ENCODE measurements around the gene CP.
"Not testable (repeated sequence)": the region's sequence is repeated elsewhere in the genome, so short reads cannot be mapped to it uniquely, and the experiment has no call there.

CP gene

DNA sequence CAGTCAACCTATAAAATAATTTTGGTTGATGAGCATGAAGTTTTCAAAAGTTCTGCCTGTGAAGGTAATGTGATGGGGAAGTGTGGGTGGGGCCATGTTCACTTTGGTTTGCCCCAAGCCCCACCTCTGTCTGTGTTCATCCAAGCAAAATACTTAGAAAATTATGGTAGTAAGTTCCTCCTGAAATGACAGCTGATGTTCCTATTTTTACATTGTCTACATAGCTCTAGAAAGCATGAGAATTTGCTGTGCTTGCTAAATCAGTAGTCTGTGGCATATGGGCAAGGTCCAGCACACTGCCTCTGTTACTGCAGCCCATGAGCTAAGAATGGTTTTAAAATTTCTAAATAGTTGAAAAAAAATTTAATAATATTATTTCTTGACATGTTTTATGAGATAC, 21.9 kb upstream of the CP start:
- DNase-seq (ENCODE audit: low read depth), result no peak
- no peak overlapping the region for H3K4me3 ChIP-seq (ENCODE audit: low read length)
- TF ChIP-seq, protein P1, sequence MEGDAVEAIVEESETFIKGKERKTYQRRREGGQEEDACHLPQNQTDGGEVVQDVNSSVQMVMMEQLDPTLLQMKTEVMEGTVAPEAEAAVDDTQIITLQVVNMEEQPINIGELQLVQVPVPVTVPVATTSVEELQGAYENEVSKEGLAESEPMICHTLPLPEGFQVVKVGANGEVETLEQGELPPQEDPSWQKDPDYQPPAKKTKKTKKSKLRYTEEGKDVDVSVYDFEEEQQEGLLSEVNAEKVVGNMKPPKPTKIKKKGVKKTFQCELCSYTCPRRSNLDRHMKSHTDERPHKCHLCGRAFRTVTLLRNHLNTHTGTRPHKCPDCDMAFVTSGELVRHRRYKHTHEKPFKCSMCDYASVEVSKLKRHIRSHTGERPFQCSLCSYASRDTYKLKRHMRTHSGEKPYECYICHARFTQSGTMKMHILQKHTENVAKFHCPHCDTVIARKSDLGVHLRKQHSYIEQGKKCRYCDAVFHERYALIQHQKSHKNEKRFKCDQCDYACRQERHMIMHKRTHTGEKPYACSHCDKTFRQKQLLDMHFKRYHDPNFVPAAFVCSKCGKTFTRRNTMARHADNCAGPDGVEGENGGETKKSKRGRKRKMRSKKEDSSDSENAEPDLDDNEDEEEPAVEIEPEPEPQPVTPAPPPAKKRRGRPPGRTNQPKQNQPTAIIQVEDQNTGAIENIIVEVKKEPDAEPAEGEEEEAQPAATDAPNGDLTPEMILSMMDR (conservative IDR thresholded peaks at IDR 0.05; ENCODE audit: low read length), result no peak

DNA sequence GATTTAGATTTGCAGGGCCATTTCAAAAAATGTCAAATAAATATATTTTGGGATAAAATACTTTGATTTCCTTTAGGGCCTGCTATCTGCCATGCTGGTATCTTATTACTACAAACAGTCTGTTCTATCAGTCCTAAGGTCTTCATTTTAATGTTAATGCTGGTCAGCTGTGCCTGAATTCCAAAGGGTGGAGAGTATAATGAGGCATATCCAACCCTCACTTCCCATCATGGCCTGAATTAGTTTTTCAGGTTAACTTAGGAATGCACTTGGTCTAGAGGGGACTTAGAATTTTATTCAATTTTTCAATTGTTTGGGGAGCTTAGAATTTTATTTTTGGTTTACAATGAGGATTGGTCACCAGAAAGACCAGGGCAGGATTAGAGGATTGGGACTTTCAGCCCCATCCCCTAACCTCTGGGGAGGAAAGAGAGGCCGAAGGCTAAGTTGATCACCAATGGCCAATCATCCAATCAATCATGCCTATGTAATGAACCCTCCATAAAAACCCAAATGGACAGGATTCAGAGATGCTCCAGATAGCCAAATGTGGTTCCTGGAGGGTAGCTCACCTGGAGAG, 17.8 kb upstream of the CP start:
- no peak overlapping the region for H3K4me3 ChIP-seq (ENCODE audit: low read length)
- DNase-seq (ENCODE audit: low read depth), result no peak
- TF ChIP-seq, protein P1 (conservative IDR thresholded peaks at IDR 0.05; ENCODE audit: low read length), result no peak

DNA sequence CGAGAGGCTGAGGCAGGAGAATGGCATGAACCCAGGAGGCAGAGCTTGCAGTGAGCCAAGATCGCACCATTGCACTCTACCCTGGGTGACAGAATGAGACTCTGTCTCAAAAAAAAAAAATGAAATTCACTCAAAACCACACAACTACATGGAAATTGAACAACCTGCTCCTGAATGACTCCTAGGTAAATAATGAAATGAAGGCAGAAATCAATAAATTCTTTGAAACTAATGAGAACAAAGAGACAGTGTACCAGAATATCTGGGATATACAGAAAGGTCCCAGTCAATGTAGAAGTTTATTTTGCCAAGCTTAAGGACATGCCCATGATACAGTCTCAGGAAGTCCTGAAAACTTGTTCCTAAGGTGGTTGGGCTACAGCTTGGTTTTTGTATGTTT, 16.6 kb upstream of the CP start:
- not testable (repeated sequence) for DNase-seq (ENCODE audit: low read depth)

DNA sequence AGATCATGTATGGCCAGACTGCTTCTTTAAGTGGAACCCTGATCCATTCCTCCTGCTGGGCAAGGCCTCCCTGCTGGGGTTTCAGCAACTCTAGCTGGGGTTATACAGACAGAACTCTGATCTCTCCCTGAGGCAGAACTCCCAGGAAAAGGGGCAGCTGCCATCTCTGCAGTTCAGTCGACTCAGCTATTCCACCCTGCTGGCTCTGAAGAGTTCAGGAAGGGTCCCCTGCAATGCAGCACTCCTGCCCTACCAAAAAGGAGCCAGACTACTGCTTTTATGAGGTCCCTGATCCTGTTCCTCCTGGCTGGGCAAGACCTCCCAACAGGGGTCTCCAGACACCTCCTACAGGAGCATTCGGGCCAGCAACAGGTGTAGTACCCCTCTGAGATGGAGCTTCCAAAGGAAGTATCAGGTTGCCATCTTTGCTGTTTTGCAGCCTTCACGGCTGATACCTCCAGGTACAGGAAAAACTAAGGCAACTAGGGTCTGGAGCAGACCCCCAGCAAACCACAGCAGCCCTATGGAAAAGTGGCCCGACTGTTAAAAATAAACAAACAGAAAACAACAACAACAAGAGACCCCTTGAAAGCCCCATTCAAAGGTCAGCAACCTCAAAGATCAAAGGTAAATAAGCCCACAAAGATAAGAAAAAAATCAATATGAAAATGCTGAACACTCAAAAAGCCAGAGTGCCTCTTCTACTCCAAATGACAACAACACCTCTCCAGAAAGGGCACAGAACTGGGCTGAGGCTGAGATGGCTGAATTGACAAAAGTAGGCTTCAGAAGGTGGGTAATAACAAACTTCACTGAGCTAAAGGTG, 14.2 kb upstream of the CP start:
- no peak overlapping the region for H3K4me3 ChIP-seq (ENCODE audit: low read length)
- DNase-seq (ENCODE audit: low read depth), result no peak
- TF ChIP-seq, protein P1 (conservative IDR thresholded peaks at IDR 0.05; ENCODE audit: low read length), result no peak

More for the DNA sequence above, 16.6 kb upstream of the CP start:
- H3K4me3 ChIP-seq (ENCODE audit: low read length), result not testable (repeated sequence)

DNA sequence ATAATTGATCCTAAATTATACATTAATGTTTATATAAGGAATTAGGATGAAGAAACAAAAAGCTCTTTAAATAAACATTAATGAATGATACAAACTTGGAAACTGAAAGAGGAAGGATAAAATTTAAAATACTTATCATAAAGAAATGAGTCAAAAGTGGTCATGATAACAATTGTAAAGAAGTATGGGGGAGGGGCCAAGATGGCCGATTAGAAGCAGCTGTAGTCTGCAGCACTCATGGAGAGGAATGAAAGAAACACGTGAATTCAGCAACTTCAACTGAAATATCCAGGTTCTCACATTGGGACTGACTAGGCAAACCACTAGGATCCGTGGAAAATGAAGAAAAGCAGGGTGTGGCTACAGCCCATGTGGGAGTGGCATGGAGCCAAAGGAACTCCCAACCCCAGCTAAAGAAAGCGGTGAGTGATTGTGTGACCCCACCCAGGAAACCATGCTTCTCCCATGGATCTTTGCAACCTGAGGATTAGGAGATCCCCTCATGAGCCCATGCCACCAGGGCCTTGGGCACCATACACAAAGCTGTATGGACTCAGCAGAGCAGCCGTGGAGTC, 13.1 kb upstream of the CP start:
- TF ChIP-seq, protein P1 (conservative IDR thresholded peaks at IDR 0.05; ENCODE audit: low read length), result no peak
- DNase-seq (ENCODE audit: low read depth), result no peak
- H3K4me3 ChIP-seq (ENCODE audit: low read length), result no peak overlapping the region

DNA sequence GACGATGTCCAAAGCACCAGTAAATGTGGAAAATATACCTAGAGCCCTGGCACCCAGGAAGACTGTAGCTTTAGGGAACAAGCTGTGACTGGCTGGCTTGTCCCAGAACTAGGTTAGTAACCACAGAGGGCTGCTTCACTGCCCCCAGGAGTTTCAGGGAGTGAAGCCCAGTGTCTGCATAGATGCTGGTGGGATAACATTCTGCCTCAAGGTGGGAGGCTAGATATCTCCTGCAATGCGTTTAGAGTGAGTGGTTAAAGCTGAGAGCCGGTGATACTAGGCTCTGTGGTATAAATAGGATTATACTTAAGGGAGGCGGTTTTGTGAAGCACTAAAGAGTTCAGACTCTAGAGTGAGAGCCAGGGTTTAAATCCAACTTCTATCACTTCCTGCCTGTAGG, 11.7 kb upstream of the CP start:
- TF ChIP-seq, protein P1 (conservative IDR thresholded peaks at IDR 0.05; ENCODE audit: low read length), result no peak
- no peak overlapping the region for H3K4me3 ChIP-seq (ENCODE audit: low read length)
- no peak for DNase-seq (ENCODE audit: low read depth)

DNA sequence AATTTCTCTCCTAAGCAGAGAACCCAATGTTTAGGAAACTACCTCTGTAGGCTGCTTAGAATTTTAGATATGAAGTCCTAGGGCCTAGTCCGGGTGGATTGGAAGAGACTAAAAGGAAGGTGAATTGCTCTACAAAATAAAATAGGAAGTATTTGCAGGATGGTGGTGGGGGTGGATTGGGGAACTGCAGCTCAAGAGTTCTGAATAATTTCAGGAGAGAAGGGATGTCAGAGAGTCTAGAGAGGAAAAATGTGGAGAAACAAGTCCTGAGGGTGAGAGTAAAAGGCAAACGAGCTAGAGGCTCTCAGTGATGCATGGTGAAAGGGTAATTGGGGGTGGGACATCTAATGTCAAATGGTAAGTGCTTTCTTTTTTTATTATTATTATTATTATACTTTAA, 10.2 kb upstream of the CP start:
- TF ChIP-seq, protein P1 (conservative IDR thresholded peaks at IDR 0.05; ENCODE audit: low read length), result no peak
- DNase-seq (ENCODE audit: low read depth), result no peak
- H3K4me3 ChIP-seq (ENCODE audit: low read length), result no peak overlapping the region
